Cortex of kidney (tissue), 1 donor: ENCODE measurements around the gene CTDP1.

Experiments used
- DNase-seq: peaks from one replicate; lab custom pipeline; 2025; lab: John Stamatoyannopoulos, UW

CTDP1 gene

GRCh38 chr18:79679552-79680099, at the start of gene CTDP1:
Gene CTDP1 (plus strand): TSS chr18:79679803. CDS start chr18:79679948, 145 bp downstream.
- DNase-seq, result no peak

- DNase-seq, result no peak
These were observed 49.1 kb upstream of the CTDP1 start for GRCh38 chr18:79630281-79631095.

GRCh38 chr18:79631096-79631507, 48.5 kb upstream of the CTDP1 start:
- no peak for DNase-seq

GRCh38 chr18:79631761-79632446, 47.7 kb upstream of the CTDP1 start:
- DNase-seq, result no peak

GRCh38 chr18:79632765-79633164, 46.8 kb upstream of the CTDP1 start:
- DNase-seq, result no peak

GRCh38 chr18:79634186-79634585, 45.4 kb upstream of the CTDP1 start:
- no peak for DNase-seq

GRCh38 chr18:79634593-79635426, 44.8 kb upstream of the CTDP1 start:
- no peak for DNase-seq

- DNase-seq, result no peak
These were observed 44.2 kb upstream of the CTDP1 start for GRCh38 chr18:79635427-79635726.

- no peak for DNase-seq
These were observed 42.3 kb upstream of the CTDP1 start for GRCh38 chr18:79637181-79637920.

- no peak for DNase-seq
These were observed 41.4 kb upstream of the CTDP1 start for GRCh38 chr18:79637921-79638909.

GRCh38 chr18:79639072-79639829, 40.4 kb upstream of the CTDP1 start:
- no peak for DNase-seq

GRCh38 chr18:79640064-79640672, 39.4 kb upstream of the CTDP1 start:
- no peak for DNase-seq

- no peak for DNase-seq
These were observed 38.7 kb upstream of the CTDP1 start for GRCh38 chr18:79640875-79641274.

GRCh38 chr18:79641722-79642497, 37.7 kb upstream of the CTDP1 start:
- no peak for DNase-seq

- DNase-seq, result no peak
These were observed 37.0 kb upstream of the CTDP1 start for GRCh38 chr18:79642626-79643025.

- DNase-seq, result no peak
These were observed 36.3 kb upstream of the CTDP1 start for GRCh38 chr18:79643054-79643984.

GRCh38 chr18:79644006-79644665, 35.5 kb upstream of the CTDP1 start:
- no peak for DNase-seq
